ENCODE measurements around the gene WDR54. TPM values are rescaled to one million over a fixed set of nuclear protein-coding genes. Genes with fewer than 3 reads are reported as not detected.

WDR54 gene
- total and polyA plus RNA-seq, 2 donors (not counting 3 experiments of a cell fraction or from before 2014, with no cell fraction given), result 21.7 to 46.3 TPM

- BruUV-seq (replicated peaks), result no TSS peak
- Histone ChIP-seq H3K4me1 (ENCODE audit: control insufficient read depth, extremely low read depth, insufficient read depth, low read length) (peaks cover 12% of the 10 kb centered on the region), H3K9me3 (replicated peaks; ENCODE audit: control insufficient read depth, insufficient read depth, low read length) (no peaks in the 10 kb centered on the region), H3K9me1 (replicated peaks; ENCODE audit: control insufficient read depth, extremely low read depth, insufficient read depth, low read length) (no peaks in the 10 kb centered on the region), H2AFZ (ENCODE audit: low read depth, low read length) (no peak overlapping the region), H3K79me2 (ENCODE audit: control insufficient read depth, insufficient read depth, low read length) (peaks cover 50% of the 10 kb centered on the region), H3K36me3 (ENCODE audit: control insufficient read depth in 2 of 2, extremely low read depth in 1 of 2, insufficient read depth in 2 of 2, low read length in 2 of 2) (no peaks in the 10 kb centered on the region), H3K9ac (replicated peaks; ENCODE audit: extremely low read depth, insufficient read depth, low read length) (peak overlapping the region; percentile 96), H3K4me2 (ENCODE audit: insufficient read depth, low read length) (peak overlapping the region; percentile 97), H4K20me1 (replicated peaks; ENCODE audit: control insufficient read depth, extremely low read depth, insufficient read depth, low read length) (peaks cover 3% of the 10 kb centered on the region), H3K27ac (ENCODE audit: insufficient read depth, low read depth, low read length) (no peak overlapping the region), H3K4me3 (replicated peaks in 1 of 3; ENCODE audit: insufficient read depth in 1 of 3, low read depth in 1 of 3, low read length in 3 of 3) (peak overlapping the region in 2 of 3 experiments; percentile 94 to 96), H3K27me3 (ENCODE audit: control insufficient read depth in 2 of 2, insufficient read depth in 2 of 2, low read length in 2 of 2) (no peaks in the 10 kb centered on the region)
- intact Hi-C loops (cut with micrococcal nuclease), result loop anchor here (5.0 to 10.0 kb wide), 2 partner anchors 53 to 566 kb away; partner anchors contain the start of gene STAMBP
- FAIRE-seq (no peak), DNase-seq (ENCODE audit: low read depth, low spot score) (no peak)
- ChIA-PET CTCF (interaction anchor here (1.2 to 2.6 kb wide), 8 partner anchors 10 to 564 kb away, joined by 3 to 22 read pairs (median 6); partner anchors contain the start of genes DCTN1 and WBP1), POLR2A (no interaction called here)
- no peak for TF ChIP-seq MAX (IDR thresholded peaks at IDR 0.05; ENCODE audit: insufficient read depth, insufficient read length)
- TF ChIP-seq POLR2A (IDR thresholded peaks at IDR 0.05; ENCODE audit: low read depth, low read length), result no peak
- TF ChIP-seq CTCF (IDR thresholded peaks at IDR 0.05; ENCODE audit: extremely low read depth in 1 of 2, insufficient read depth in 1 of 2, low read depth in 1 of 2, low read length in 2 of 2), result no peak
- TF ChIP-seq EZH2 (IDR thresholded peaks at IDR 0.05; ENCODE audit: borderline replicate concordance, low read depth, low read length, severe bottlenecking), result no peak
- TF ChIP-seq FOS (IDR thresholded peaks at IDR 0.05; ENCODE audit: borderline replicate concordance, insufficient read depth, low read length), result no peak
- no peak for TF ChIP-seq GATA2 (IDR thresholded peaks at IDR 0.05; ENCODE audit: insufficient read depth, insufficient read length, low read depth, low read length)
- TF ChIP-seq MYC (IDR thresholded peaks at IDR 0.05; ENCODE audit: low read depth, low read length), result no peak
- no peak for TF ChIP-seq JUN (IDR thresholded peaks at IDR 0.05; ENCODE audit: borderline replicate concordance, insufficient read depth, insufficient read length, low read depth)
- no peak for TF ChIP-seq POLR2AphosphoS5 (IDR thresholded peaks at IDR 0.05; ENCODE audit: insufficient read depth, low read depth, low read length)
- dilution Hi-C loops (cut with MboI; ENCODE audit: extremely low pct_ligation_motif_present, low sequenced_read_pairs), result no loop called here
Observed at GRCh38 chr2:74390606-74391005, 30.9 kb upstream of the WDR54 start.
